ENCODE data around the gene SURF1.

DNA sequence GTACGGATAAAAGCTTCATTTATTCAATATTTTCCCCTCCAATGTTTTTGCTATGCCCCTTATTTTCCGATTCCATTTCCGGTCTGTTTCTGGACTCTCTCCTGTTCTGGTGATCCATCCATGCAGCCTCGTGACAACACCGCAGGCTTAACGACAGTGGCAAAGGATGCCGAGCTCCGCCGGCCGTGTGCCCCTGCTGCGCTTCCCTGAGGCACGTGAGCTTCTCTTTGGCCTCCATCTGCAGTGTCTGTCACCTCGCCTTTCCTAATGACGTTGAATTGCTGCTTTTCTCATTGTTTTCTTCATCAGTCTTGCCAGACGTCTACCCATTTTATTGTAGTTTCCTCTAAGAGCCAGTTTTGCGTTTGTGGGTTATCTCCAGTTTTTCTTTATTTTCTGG is 49.0 kb downstream of the SURF1 start:
- TF ChIP-seq CTCF (IDR thresholded peaks at IDR 0.05) (no peak), POLR2A (IDR thresholded peaks at IDR 0.05; ENCODE audit: low read depth) (no peak), POLR2AphosphoS5 (IDR thresholded peaks at IDR 0.05) (no peak), EP300 (IDR thresholded peaks at IDR 0.05) (no peak)

All from esophagus muscularis mucosa (tissue), 4 donors.